WI38 (cell line): ENCODE measurements around the gene SH3GLB1.

Experiments used
- H3K4me3 ChIP-seq: 2 replicates; pipeline ENCODE4 v1.5.1; 2011; ENCODE audit warnings: low read depth, mild to moderate bottlenecking, control low read depth, low read length
- TF ChIP-seq, protein P1 (sequence below): IDR thresholded peaks from 2 replicates; pipeline ENCODE4 v1.5.1; 2012; ENCODE audit warnings: low read depth, mild to moderate bottlenecking, control low read depth, low read length

Gene SH3GLB1

DNA sequence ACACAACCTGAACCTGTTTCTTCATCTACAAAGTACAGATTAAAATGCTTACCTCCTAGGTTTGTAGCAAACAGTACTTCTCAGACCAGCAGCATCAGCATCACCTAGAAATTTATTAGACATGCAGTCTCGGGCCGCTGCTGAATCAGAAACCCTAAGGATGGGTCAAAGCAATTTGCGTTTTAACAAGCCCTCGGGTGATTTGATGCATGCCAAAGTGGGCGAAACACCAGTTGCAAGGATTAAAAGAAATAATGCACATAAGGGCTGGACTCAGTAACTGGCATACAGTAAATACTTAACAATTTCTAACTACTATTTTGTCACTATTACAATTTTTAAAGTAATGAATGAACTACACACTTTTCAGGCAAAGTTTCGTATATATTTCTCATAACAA is 47.5 kb downstream of the SH3GLB1 start:
- TF ChIP-seq, protein P1, sequence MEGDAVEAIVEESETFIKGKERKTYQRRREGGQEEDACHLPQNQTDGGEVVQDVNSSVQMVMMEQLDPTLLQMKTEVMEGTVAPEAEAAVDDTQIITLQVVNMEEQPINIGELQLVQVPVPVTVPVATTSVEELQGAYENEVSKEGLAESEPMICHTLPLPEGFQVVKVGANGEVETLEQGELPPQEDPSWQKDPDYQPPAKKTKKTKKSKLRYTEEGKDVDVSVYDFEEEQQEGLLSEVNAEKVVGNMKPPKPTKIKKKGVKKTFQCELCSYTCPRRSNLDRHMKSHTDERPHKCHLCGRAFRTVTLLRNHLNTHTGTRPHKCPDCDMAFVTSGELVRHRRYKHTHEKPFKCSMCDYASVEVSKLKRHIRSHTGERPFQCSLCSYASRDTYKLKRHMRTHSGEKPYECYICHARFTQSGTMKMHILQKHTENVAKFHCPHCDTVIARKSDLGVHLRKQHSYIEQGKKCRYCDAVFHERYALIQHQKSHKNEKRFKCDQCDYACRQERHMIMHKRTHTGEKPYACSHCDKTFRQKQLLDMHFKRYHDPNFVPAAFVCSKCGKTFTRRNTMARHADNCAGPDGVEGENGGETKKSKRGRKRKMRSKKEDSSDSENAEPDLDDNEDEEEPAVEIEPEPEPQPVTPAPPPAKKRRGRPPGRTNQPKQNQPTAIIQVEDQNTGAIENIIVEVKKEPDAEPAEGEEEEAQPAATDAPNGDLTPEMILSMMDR = no peak
- H3K4me3 ChIP-seq = no peak overlapping the region

DNA sequence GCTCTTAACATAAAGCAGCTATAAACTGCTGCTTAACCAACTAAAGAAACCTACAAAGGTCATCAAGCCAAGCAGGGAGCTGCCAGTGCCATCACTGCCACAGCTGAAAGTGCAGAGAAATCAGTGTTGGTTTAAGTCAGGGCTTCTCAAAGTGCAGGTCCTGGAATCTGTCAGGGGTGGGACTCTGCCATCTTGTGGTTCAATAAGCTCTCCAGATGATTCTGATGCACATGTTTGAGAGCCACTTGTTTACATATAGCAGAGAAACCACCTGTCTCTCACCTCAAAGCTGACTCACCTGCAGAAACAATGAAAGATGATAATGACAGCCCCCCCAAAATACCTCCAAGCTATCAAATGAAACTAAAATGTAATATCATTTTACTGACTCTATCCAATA is 49.3 kb downstream of the SH3GLB1 start:
- no peak overlapping the region for H3K4me3 ChIP-seq
- TF ChIP-seq, protein P1 = no peak

GRCh38 chr1:86754265-86754974 is 50.0 kb downstream of the SH3GLB1 start:
- TF ChIP-seq, protein P1 = no peak
- no peak overlapping the region for H3K4me3 ChIP-seq

- TF ChIP-seq, protein P1 = no peak
- no peak overlapping the region for H3K4me3 ChIP-seq
Measured at GRCh38 chr1:86756062-86756406, 51.7 kb downstream of the SH3GLB1 start.

- H3K4me3 ChIP-seq = 0 out of 2 replicates have a peak overlapping the region, but pooled peaks have one; percentile 5
- TF ChIP-seq, protein P1 = no peak
Measured at GRCh38 chr1:86757272-86757984, 53.1 kb downstream of the SH3GLB1 start.

DNA sequence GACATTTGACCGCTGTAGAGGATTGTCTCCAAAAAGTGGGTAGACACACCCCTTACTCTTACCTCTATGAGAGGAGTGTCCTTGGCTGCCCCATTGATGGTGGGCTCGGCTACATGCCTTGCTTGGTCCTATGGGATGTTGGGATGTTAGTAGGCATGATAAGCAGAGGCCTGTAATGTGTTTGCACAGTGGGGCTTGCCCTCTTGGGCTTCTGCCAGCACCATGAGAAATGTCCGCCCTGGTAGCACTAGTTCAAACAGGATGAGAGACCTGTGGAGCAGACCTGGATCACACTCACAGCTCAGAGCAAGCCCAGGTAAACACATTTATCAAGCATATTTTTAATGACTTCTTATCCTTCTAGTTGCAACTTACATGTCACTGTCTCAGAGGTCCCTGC is 54.2 kb downstream of the SH3GLB1 start:
- TF ChIP-seq, protein P1 = no peak
- H3K4me3 ChIP-seq = no peak overlapping the region

- no peak overlapping the region for H3K4me3 ChIP-seq
- TF ChIP-seq, protein P1 = no peak
Measured at GRCh38 chr1:86760199-86760598, 55.8 kb downstream of the SH3GLB1 start.
